ENCODE results near the gene CAPN8.
A peak's percentile ranks its signal among the peaks of the same experiment; 100 is the strongest.

CAPN8 gene

DNA sequence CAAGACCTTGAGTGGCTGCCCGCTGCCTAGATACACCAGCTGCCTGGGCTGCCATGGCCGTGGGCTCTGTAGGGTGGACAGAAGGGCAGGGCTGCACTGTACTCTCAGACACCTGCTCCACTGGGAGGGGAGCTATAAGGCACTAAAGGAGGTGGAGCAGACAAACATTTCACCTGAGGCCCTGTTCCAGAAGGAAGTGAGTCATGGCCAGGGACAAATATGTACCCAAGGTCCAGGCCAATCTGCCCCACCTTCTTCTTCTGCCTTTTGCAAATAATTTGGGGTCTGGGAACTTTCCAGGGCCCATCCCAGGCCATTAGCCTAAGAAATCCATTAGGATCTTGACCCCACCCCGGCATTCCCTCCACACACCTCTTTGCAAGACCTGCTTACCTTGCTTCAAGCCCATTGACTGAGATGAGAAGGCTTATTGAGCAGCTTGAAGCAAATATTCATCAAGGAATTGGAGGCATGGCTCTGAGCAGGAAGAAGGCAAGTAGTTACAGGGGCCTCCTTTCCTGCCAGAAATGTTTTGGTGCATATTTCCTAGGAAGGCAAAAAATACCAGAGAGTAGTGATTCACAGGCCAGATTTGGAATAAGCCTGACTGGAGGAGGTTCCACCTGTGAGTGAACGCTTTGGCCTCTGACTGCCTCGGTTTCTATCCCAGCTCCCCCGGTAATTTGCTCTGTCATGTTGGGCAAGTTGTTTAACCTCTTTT, at the start of gene CAPN8:
Gene CAPN8, minus strand, starts transcription at position 110 of the 721 bp plus-strand sequence. Its CDS starts 55 bp downstream, at position 55.
- no peak for DNase-seq (ENCODE audit: low spot score)

DNA sequence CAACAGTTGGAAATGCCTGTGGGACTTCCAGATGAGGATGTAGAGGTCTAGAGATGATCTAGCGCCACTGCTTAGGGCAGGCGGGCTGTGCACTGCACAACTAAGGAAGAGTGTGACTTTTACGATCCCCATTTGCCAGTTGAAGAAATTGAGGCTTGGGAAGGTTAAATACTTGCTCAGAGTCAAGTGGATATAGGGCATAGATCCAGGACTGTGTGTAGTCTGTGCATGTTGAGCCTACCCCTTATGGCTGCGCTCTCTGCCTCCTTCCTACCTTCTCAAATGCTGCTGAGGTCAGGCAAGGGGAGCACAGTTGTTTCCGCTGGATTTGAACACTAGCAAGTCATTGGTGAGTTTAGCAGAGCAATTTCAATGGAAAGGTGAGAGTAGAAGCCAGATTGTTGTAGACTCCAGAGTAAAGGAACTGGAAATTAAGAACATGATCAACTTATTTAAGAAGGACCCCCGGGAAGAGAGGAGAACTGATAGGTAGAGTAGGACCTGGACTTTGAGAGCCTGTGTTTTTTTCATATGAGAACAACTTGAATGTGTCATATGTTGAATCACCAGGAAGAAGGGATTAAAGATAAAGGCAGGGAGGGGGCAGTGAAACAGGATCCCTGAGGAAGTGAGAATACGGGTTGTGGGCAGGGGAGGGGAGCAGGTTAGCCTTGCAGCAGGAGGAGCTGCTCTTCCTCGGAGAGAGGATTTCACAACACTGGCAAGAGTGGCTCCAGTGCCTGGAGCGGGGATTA, 49.5 kb upstream of the CAPN8 start:
- no peak for DNase-seq (ENCODE audit: low spot score)

DNA sequence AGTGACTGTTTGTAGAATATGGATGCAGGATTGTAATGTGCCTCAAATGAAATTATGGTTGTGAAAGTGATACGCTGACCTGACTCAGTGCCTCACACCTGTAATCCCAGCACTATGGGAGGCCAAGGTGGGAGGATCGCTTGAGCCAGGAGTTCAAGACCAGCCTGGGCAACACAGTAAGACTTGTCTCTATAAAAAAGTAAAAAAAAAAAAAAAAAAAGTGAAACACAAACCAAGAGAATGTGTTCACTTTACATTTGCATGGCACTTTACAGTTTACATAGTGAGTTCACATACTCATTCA, 48.9 kb upstream of the CAPN8 start:
- no peak for DNase-seq (ENCODE audit: low spot score)

DNA sequence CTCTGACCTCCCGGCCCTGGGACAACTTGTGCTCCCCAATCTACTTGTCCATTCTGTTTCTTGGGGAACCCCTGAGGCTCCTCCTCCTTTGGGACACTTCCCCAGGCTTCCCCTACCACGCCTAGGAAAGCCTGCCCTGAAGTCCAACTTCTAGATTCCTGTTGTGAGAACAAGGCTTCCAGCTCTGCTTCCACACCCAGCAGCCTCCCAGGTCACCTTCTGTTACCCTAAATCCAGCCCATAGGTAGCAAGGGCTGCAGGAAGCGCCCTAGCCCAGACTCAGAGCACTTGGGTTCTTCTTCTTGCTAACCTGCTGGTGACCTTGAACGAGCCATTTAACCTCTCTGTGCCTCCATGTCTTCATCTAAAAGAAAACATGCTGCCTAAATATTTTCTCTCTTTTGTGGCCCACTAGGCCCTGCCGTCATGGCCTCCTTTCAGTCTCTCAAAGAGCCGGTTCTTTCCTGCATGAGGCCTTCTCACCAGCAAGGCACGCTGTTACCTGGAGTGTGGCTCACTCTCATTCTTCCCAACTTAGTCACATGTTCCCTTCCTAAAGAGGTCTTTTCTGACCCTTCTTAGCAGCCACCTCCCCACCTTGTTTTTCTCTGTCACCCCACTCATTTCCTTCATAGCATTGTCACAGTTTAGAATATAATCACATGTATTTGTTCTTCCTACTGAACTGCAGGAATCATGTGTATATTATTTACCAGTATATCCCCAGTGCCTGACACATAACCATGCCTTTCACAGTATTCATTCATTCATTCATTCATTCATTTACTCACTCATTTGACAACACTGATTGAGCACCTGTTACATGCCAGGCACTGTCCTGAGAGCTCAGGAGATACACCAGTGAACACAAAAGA, 48.3 kb upstream of the CAPN8 start:
- DNase-seq (ENCODE audit: low spot score), result no peak

DNA sequence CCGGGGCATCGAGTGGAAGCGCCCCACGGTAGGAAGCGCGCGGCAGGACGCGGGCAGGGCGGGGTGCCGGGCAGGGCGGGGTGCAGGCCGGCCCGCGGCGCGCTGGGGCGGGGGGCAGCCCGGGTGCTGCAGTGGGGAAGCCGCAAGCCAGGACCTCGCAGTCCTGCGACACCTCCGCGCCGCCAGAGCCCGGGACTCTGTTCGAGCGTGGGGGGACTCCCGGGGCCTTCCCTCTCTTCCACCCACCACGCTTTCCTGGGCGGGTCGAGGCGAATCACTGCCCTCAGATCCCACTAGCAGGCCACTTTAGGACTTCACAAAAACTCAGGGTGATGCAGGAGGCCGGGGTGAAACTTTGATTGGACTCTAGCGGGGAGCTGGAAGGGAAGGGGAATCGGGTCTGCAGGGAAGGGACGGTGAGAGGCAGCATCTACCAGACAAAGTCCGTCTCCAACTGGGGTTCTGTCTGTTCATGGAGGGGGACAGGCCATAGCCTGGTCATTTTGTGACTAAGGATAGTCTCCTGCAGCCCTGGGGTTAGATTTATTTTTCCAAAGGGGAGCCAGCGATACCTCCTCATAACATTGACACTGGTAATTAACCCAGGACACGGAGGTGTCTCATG, 47.5 kb upstream of the CAPN8 start:
- peak; percentile 37 for DNase-seq (ENCODE audit: low spot score)

DNA sequence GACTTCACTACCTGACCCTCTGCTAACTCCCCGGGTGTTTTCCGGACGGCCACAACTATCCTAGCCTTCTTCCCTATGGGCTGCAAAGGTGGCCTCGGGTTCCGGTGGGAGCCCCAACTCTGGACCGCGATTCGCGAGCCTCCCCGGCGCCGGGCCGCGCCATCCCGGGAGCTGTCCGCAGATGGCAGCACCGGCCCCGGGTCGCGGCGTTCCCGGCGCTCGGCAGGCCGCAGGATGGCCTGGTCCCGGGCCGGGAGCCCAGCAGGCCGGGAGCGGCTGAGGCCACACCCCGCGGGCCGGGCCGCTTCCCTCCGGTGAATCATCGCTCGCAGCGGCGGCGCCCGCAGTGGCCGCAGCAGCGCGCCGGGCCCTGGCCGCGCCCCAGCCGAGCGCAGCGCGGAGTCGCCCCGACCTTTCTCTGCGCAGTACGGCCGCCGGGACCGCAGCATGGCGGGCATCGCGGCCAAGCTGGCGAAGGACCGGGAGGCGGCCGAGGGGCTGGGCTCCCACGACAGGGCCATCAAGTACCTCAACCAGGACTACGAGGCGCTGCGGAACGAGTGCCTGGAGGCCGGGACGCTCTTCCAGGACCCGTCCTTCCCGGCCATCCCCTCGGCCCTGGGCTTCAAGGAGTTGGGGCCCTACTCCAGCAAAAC, 46.8 kb upstream of the CAPN8 start, which contains the start of gene CAPN2:
Gene CAPN2, plus strand, starts transcription at position 346 of the 656 bp plus-strand sequence. Its CDS starts 102 bp downstream, at position 448.
- DNase-seq (ENCODE audit: low spot score), result peak; percentile 76

DNA sequence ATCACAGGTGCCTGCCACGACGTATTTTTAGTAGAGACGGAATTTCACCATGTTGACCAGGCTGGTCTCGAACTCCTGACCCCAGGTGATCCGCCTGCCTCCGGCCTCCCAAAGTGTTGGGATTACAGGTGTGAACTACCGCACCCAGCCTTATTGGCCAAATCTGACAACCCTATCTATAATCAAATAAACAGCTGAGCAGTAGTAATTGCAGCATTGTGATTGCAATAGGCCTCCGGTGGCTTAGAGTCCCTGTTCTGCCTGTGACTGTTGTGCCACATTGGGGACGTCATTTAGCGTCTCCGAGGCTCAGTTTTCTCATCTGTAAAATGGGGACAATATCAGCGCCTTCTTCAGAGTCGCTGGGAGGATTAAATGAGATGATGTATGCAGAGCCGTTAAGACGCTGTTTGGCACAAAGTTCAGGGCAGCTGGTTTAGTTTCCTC, 46.3 kb upstream of the CAPN8 start:
- no peak for DNase-seq (ENCODE audit: low spot score)

DNA sequence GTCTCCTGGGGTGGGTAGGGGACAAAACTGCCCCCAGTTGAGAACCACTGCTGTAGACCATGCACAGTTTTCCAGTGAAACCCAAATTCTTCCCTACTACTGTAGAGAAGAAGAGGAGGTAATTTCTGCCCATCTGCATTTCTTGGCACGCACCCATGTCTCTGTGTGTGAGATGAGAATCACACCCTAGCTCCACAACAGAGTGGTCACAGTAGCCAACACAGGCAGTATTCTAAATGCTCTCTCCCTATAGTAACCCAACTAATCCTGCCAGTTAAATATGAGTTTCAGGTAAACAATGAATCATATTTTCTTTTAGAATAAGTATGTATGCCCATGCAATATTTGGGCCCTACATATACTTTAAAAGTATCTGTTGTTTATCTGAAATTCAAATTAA, 45.7 kb upstream of the CAPN8 start:
- no peak for DNase-seq (ENCODE audit: low spot score)

DNA sequence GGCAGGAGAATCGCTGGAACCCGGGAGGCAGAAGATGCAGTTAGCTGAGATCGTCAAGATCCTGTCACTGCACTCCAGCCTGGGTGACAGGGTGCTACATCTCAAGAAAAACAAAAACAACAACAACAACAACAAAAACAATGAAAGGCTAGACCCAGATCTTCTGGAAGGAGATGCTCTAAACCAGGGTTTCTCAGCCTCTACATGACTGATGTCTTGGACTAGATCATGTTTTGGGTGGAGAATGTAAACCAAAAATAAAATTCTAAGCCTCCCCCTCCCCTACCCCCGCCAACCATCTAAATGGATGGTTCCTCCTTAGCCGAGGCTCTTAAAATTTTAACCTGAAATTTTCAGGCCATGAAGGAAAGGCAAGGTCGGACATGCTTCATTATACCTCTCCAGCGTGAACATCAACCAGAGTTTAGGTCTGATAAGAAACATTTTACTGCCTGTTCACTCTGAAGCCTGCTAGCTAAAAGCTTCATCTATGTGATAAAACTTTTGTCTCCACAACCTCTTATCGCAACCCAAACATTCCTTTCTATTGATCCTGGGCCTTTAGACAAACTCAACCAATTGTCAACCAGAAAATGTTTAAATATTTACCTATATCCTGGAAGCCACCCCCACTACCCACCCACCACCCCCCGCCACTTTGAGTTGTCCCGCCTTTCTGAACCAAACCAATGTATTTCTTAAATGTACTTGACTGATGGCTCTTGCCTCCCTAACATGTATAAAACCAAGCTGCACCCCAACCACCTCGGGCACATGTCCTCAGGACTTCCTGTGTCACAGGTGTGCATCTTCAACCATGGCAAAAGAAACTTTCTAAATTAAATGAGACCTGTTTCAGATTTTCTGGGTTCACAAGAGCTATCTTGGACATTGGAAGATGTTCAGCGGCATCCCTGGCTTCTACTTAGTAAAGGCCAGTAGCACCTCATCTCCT, 45.0 kb upstream of the CAPN8 start:
- no peak for DNase-seq (ENCODE audit: low spot score)

DNA sequence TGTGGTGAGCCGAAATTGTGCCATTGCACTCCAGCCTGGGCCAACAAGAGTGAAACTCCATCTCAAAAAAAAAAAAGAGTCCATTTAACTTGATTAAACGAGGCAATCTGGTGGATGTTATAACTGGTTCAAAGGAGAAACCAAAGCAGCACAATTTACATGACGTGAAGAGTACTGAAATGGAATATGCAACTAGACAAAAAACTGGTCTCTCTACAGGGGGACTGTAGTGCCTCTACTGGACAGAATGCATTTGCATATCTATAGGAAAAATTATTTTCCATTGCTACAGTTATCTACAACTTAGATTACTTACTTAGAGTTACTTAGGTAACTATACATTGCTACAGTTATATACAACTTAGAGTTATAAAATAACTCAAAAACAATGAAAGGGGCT, 44.1 kb upstream of the CAPN8 start:
- no peak for DNase-seq (ENCODE audit: low spot score)

DNA sequence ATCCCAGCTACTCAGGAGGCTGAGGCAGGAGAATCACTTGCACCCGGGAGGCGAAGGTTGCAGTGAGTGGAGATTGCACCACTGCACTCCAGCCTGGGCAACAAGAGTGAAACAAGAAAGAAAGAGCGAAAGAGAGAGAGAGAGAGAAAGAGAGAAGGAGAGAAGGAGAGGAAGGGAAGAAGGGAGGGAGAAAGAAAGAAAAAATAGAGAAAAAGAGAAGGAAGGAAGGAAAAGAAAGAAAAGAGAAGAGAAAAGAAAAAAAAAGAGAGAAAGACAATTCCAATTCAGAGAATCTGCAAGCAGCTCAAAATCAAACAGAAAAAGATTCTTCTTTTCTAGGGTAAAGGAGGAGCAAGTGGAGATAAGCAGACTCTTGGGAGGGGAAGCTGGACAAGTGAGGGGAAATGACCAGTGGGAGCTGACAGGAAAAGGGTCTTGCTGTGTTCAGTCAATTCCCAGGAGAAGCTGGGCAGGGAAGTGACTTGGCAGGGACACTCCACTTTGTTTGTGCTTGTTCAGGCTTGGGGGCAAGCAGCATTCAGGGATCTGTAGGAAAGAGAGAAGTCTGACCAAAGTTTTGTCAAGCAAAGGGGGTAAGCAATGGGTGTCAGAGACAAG, 43.3 kb upstream of the CAPN8 start:
- no peak for DNase-seq (ENCODE audit: low spot score)

DNA sequence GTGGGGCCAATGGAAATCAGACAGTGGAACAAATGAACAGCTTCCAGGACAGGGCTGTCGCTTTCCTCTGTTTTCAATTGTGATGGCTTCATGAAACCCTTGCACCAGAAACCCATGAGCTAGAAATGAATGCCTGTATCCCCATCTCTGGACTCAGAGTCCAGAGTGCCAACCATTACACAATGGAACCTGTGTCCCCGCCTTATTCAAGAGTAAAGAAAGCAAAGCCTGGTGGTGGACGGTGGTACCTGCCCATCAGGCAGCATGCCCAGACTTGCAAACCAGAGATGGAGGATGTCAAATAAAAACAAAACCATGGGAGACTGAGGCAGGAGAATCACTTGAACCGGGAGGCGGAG, 42.5 kb upstream of the CAPN8 start:
- no peak for DNase-seq (ENCODE audit: low spot score)

DNA sequence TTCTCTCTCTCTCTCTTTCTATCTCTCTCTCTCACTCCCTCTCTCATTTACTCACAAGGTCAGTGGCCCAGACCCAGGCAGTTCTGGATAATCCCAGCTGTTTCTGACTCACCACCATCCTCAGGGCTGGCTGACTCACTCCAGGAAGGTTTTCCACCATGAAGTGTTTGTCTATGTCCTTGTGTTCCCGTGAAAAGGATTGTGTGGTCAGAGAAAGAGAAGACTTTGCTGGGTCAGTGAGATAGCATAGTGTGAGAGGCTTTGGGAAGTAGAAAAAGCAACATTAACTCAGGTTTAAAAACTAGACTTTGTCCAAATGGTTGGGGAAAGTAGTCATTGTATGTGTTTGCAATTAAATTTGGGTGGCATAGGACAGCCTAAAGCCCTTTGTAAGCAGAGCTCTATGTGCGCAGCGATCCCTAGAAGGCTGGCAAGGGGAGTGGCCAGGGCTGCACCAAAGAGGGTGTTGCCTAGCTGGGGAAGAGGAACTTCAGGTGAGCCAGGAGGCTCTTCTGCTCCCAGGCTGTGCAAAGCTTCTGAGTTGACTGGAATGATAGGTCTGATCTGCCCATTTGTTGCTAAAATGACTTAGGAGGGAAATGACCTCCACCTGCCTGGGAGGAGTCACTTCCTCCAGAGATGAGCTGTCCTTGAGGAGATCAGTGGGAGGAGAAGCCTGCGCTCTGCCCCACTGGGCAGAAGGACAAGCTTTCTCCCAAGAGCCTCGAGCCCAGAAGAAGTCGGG, 41.9 kb upstream of the CAPN8 start:
- no peak for DNase-seq (ENCODE audit: low spot score)

DNA sequence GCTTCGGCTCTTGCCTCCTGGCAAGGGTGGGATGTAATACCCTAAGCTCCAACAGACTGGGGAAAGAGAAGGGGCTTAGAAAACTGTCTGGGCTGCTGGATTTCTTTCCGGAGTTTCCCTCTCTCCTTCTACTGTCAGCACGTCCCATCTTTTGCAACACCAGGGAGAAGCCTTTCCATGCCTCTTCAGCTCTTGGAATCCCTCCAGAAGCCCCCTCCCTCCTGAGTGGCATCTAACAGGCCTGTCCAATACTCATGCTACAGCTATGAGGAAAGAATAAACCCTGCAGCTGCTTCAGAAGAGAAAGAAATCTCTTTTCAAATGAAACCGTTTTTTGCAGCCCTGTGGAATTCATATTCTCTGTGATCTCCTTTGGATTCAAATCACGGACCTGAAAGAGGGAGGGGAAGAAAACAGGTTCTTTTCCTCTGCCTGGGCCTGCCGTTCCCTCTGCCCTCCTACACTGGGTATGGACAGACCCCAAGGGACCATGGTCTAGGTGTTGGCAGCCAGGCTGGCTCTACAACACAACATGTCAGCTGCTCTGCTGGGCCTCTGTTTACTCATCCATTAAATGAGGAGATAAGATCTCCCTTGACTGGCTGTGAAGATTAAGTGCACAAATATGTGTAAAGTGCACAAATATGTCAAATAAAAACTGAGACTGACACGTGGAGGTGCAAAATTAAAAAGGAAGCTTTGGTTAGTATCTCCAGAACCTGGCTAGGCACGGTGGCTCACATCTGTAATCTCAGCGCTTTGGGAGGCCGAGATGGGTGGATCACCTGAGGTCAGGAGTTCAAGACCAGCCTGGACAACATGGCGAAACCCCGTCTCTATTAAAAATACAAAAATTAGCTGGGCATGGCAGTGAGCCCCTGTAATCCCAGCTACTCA, 40.8 kb upstream of the CAPN8 start:
- no peak for DNase-seq (ENCODE audit: low spot score)

DNA sequence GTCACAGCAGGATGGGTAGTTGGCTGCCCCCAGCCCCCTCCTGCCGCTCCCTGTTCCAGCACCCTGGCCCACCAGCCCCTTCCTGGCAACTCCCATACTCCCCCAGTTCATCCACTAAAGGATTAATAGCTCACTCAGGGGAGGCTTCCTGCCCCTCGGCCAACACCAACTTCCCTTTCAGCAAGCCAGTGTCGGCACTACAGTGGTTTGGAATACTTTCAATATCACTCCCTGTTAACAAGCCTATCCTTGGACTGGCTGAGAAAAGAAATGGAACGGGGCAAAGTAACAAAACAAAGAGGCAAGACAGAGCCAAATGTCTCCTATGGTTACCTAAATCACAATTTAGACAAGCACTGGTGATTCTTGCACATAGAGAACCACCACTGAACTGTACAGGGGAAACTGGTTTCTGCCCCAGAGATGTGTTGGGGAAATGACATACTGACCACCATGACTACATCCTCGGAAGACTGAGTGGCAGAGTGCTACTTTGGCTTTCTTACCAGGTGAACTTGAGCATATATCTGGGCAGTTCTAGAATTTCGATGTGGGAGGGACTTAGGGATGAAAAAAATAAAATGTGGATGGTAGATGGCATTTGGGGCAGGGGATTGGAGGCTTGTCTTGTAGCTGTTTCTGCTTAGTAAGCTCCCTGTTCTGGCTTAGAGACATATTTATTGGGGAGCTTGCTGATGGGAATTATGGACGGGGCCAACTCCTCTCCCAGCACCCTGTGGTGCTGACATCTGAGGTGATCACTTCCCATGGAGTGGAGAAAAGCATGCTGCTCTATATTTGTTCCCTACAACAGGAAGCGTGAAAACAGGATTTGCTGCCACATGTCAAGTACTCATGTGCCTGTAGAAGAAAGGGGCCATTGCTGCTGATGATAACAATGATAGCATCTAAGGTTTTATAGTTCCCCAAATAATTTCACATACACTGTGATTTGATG, 39.7 kb upstream of the CAPN8 start:
- DNase-seq (ENCODE audit: low spot score), result no peak

DNA sequence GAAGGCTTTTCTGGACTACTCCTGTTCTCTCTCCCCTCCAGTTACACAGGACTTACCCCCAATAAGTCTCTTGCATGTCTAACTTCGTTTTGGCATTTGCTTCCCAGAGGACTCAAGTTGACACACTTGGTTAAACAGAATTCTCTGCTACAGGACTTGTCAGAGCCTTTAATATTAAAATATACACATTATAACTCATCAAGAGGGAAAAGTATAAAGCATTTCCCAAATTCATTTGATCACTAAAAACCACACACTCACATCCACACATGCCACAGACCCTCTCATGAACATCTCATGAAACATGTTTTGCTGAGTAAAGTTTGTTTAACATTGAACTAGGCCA, 38.1 kb upstream of the CAPN8 start:
- no peak for DNase-seq (ENCODE audit: low spot score)
